ENCODE data around the gene E4F1.

GRCh38 chr16:2244301-2244700 lies 20.9 kb downstream of the E4F1 start:
- no peak for TF ChIP-seq POLR2A (IDR thresholded peaks at IDR 0.05; ENCODE audit: low read length)
- no peak for TF ChIP-seq GATA1 (IDR thresholded peaks at IDR 0.05; ENCODE audit: low read depth, low read length)
